Activated T-cell treated with anti-CD3 and anti-CD28 coated beads, Interleukin-2, amount 50 U/mL, for 48 hours (primary cell): ENCODE results near the gene RAB11A.
A peak's percentile ranks its signal among the peaks of the same experiment; 100 is the strongest.

ENCODE experiments used
- DNase-seq, 2 experiments: peaks; one replicate each; pipeline ENCODE4 v3.0.0-alpha.2; 2020

RAB11A gene

GRCh38 chr15:65887565-65887964, 18.3 kb downstream of the RAB11A start:
- DNase-seq: peak in 1 of 2 experiments; percentile 32

- DNase-seq: peak in 1 of 2 experiments; percentile 17
These were observed 19.7 kb downstream of the RAB11A start for GRCh38 chr15:65888981-65889380.

- no peak for DNase-seq
These were observed 23.8 kb downstream of the RAB11A start for GRCh38 chr15:65893060-65893459.

GRCh38 chr15:65896236-65896635, 26.9 kb downstream of the RAB11A start:
- no peak for DNase-seq

- no peak for DNase-seq
These were observed 31.2 kb downstream of the RAB11A start for GRCh38 chr15:65900488-65900887.

- DNase-seq: no peak
These were observed 32.0 kb downstream of the RAB11A start for GRCh38 chr15:65901336-65901735.

GRCh38 chr15:65901836-65902235, 32.5 kb downstream of the RAB11A start:
- no peak for DNase-seq

- DNase-seq: no peak
These were observed 33.1 kb downstream of the RAB11A start for GRCh38 chr15:65902373-65902772.

GRCh38 chr15:65903296-65904073, 34.2 kb downstream of the RAB11A start:
- no peak for DNase-seq

- no peak for DNase-seq
These were observed 35.0 kb downstream of the RAB11A start for GRCh38 chr15:65904301-65904700.

GRCh38 chr15:65906396-65906795, 37.1 kb downstream of the RAB11A start:
- DNase-seq: peak in 1 of 2 experiments; percentile 4

GRCh38 chr15:65907661-65908060, 38.4 kb downstream of the RAB11A start:
- DNase-seq: no peak

- DNase-seq: no peak
These were observed 39.6 kb downstream of the RAB11A start for GRCh38 chr15:65908876-65909275.

- DNase-seq: no peak
These were observed 40.5 kb downstream of the RAB11A start for GRCh38 chr15:65909831-65910230.

GRCh38 chr15:65910341-65910740, 41.0 kb downstream of the RAB11A start:
- DNase-seq: no peak

GRCh38 chr15:65912235-65912634, 42.9 kb downstream of the RAB11A start:
- DNase-seq: no peak

- DNase-seq: no peak
These were observed 44.4 kb downstream of the RAB11A start for GRCh38 chr15:65913631-65914199.

- DNase-seq: no peak
These were observed 45.1 kb downstream of the RAB11A start for GRCh38 chr15:65914386-65914785.

GRCh38 chr15:65914981-65915925, 46.0 kb downstream of the RAB11A start:
- DNase-seq: no peak

GRCh38 chr15:65916041-65916663, 46.9 kb downstream of the RAB11A start:
- no peak for DNase-seq

- DNase-seq: peak; percentile 48
These were observed 47.5 kb downstream of the RAB11A start for GRCh38 chr15:65916664-65917406.

- no peak for DNase-seq
These were observed 48.1 kb downstream of the RAB11A start for GRCh38 chr15:65917407-65917756.
